Esophagus squamous epithelium (tissue), 4 donors: ENCODE data around the gene STK4.

Experiments
- POLR2A ChIP-seq, 4 donors: fragments of 450-650 bp; IDR thresholded peaks; one replicate each; pipeline ENCODE4 v1.6.1; 2017; ENCODE audit warnings: antibody characterized with exemption in 4 of 4, mild to moderate bottlenecking in 4 of 4, moderate library complexity in 3 of 4
- TF ChIP-seq, protein P1 (sequence below), 6 experiments: fragments of 450-650 bp in 4 of 6; fragments of 200-600 bp in 2 of 6; sonication (generic) in 2 of 6; IDR thresholded peaks; one replicate each; pipeline ENCODE4 v1.5.1; 2016 to 2019; ENCODE audit warnings: antibody characterized with exemption in 6 of 6, mild to moderate bottlenecking in 4 of 6, moderate library complexity in 4 of 6

DNA sequence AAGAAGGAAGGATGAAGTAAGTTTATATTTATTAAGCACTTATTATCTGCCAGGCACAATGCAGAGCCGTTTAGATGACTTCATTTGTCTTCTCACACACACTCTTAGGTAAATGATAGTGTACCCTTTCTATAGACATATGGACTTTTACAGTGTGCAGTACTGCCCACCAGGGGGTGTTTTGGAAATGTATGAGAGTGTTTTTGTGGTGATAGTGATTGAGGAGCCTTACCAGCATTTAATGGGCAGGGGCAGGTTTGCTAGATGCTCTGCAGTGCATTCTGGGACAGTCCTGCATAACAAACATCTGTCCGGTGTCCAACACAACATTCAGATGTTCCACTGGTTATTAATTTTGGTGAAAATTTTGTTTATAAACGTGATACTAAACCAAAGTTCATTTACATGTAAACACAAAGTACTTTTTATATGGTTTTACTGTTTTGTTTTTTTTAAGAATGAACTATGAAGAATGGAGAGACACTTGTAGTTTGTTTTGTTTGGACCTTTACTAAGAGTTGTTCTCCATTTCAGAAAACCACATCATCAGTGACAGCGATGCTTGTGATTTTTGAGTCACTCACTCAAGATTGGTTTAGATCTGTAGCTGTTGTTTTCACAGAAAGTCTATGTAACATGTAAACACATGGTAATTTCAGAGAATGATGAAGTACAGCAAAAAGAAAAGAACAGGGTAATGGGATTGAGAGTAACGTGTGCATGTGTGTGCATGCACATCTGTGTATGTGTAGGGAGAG is 114.7 kb downstream of the STK4 start:
- no peak for TF ChIP-seq POLR2A (IDR thresholded peaks at IDR 0.05)
- TF ChIP-seq, protein P1, sequence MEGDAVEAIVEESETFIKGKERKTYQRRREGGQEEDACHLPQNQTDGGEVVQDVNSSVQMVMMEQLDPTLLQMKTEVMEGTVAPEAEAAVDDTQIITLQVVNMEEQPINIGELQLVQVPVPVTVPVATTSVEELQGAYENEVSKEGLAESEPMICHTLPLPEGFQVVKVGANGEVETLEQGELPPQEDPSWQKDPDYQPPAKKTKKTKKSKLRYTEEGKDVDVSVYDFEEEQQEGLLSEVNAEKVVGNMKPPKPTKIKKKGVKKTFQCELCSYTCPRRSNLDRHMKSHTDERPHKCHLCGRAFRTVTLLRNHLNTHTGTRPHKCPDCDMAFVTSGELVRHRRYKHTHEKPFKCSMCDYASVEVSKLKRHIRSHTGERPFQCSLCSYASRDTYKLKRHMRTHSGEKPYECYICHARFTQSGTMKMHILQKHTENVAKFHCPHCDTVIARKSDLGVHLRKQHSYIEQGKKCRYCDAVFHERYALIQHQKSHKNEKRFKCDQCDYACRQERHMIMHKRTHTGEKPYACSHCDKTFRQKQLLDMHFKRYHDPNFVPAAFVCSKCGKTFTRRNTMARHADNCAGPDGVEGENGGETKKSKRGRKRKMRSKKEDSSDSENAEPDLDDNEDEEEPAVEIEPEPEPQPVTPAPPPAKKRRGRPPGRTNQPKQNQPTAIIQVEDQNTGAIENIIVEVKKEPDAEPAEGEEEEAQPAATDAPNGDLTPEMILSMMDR (IDR thresholded peaks at IDR 0.05) = peak in 2 of 6 experiments; percentile 21 to 24
